Activated CD8-positive, alpha-beta memory T cell treated with anti-CD3 and anti-CD28 coated beads, Interleukin-2, amount 10 ng/mL, durations not matched to agents 7 days and 5 days (primary cell): ENCODE measurements around the gene AMELY. TPM values are rescaled to one million over a fixed set of nuclear protein-coding genes. Genes with fewer than 3 reads are reported as not detected.

Experiments
- ATAC-seq: fragments of 150-1000 bp; cut with Tn5 transposase; one replicate; pipeline ENCODE4 v1.10.0; 2021; ENCODE audit warnings: moderate library complexity
- CTCF ChIA-PET: fragments of 350-600 bp; sonication (Branson Sonifier 250); formaldehyde crosslinking; loops from one replicate; lab custom pipeline; 2021; ENCODE audit warnings: antibody characterized with exemption; lab: Charles Lee
- DNase-seq: peaks from one replicate; pipeline ENCODE4 v3.0.0-alpha.2; 2020
- H3K27ac Mint-ChIP-seq: one replicate; pipeline ENCODE4 v1.8.0; 2021; ENCODE audit warnings: mild to moderate bottlenecking, mixed read lengths
- H3K27me3 Mint-ChIP-seq: one replicate; pipeline ENCODE4 v1.8.0; 2021; ENCODE audit warnings: mixed read lengths
- H3K36me3 Mint-ChIP-seq: one replicate; pipeline ENCODE4 v1.8.0; 2021; ENCODE audit warnings: mild to moderate bottlenecking, mixed read lengths
- H3K4me1 Mint-ChIP-seq: one replicate; pipeline ENCODE4 v1.8.0; 2021; ENCODE audit warnings: mixed read lengths
- H3K4me3 Mint-ChIP-seq: one replicate; pipeline ENCODE4 v1.8.0; 2021; ENCODE audit warnings: mild to moderate bottlenecking, moderate library complexity, mixed read lengths
- H3K9me3 Mint-ChIP-seq: one replicate; pipeline ENCODE4 v1.8.0; 2022; ENCODE audit warnings: low read depth, mixed read lengths
- total RNA-seq, 2 experiments: library from RNA; stranded (reverse); gene quantifications; one replicate each; pipeline ENCODE4 v1.2.3, GENCODE V29; 2021

Gene AMELY, protein sequence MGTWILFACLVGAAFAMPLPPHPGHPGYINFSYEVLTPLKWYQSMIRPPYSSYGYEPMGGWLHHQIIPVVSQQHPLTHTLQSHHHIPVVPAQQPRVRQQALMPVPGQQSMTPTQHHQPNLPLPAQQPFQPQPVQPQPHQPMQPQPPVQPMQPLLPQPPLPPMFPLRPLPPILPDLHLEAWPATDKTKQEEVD
- not detected for total RNA-seq

DNA sequence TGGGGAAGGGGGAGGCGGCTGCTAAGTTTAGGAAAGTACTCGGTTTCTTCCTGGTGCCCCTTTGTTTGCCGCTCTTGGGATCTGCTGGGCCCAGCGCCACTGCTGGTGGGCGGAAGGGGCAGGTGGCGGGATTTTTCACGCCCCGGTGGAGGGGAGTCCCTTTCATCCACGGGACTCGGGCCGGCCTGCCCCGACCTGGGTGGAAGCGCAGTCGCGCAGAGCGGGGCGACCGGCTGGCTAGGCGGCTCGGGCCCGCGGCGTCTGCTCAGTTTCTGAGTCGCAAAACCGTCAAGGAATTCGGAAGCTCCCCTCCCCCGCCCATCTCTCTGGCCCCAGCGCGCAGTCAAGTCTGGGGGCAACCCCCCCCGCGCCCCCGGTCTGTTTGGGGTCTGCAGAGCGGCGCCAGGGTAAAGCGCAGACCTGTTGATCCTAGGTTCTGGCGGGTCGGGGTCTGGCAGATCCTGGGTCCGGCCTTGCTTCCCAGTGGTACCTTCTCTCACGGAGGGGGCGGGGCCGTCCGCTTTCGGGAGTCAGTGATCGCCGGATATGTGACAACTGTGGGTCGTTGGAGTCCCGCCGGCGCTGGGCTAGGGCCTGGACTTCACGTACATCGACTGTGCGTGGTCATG is at the start of gene AMELY:
Gene AMELY, minus strand, starts transcription at position 500 of the 629 bp plus-strand sequence. CDS start 39,144 bp downstream, outside the sequence.
- CTCF ChIA-PET, result no interaction called here
- Mint-ChIP-seq H3K27me3 (peaks cover 45% of the 10 kb centered on the region), H3K27ac (no peak within 1 kb of the TSS), H3K4me1 (peaks cover 3% of the 10 kb centered on the region), H3K36me3 (no peaks in the 10 kb centered on the region), H3K9me3 (no peaks in the 10 kb centered on the region), H3K4me3 (no peak within 1 kb of the TSS)
- ATAC-seq, result no peak
- no peak for DNase-seq

DNA sequence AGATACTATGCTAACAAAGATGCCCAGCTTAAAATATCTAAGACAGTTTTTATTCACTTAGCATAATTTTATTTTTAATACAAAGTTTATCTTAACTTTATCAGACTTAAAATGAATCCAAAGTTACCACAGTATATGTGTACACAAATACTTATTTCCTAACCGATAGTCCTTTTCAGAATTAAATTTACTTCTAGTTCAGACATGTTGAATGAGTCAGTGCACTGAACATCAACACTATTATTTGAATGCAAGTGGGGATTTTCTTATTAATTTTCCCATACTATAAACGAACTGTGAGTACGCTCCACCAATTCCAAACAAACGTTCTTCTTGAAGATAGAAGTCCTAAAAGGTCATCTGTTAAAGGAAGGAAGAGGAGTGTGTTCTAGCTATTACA is 38.4 kb upstream of the AMELY start:
- Mint-ChIP-seq H3K27ac (no peak overlapping the region), H3K27me3 (no peaks in the 10 kb centered on the region), H3K4me1 (no peaks in the 10 kb centered on the region), H3K36me3 (no peaks in the 10 kb centered on the region), H3K4me3 (no peak overlapping the region), H3K9me3 (no peaks in the 10 kb centered on the region)
- CTCF ChIA-PET, result no interaction called here
- DNase-seq, result no peak
- no peak for ATAC-seq

DNA sequence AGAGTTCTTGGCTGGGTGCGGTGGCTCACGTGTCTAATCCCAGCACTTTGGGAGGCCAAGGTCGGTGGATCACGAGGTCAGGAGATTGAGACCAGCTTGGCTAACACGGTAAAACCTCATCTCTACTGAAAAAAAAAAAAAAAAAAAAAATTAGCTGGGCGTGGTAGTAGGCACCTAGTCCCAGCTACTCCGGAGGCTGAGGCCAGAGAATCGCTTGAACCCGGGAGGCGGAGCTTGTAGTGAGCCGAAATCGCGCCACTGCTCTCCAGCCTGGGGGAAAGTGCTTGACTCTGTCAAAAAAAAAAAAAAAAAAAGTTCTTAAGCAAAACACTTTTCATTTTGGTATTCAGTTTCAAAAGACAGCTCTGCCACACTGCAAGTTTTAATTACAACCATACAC is 36.8 kb upstream of the AMELY start:
- Mint-ChIP-seq H3K4me3 (no peak overlapping the region), H3K4me1 (no peaks in the 10 kb centered on the region), H3K9me3 (no peaks in the 10 kb centered on the region), H3K27me3 (no peaks in the 10 kb centered on the region), H3K27ac (no peak overlapping the region), H3K36me3 (no peaks in the 10 kb centered on the region)
- CTCF ChIA-PET, result no interaction called here
- ATAC-seq (no peak), DNase-seq (no peak)

DNA sequence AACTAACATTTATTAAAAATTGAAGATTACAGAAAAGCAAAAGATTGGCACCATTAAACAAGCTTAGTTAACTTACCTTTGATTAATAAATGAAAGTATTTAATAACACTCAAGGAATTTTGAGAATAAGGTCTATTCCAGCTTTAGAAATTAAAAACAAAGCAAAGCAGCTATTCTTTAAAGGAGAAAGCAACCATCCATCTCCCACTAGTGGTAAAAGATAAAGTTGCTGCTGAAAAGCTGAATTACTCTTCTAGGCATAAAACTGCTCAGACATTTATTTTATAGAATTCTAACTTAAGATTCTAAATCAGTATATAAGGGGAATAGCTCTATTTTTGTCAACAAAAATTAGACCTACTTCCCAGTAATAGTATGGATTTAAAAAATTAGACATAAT is 36.1 kb upstream of the AMELY start:
- H3K4me3 Mint-ChIP-seq, result no peak overlapping the region
- CTCF ChIA-PET, result no interaction called here
- H3K9me3 Mint-ChIP-seq, result no peaks in the 10 kb centered on the region
- H3K27ac Mint-ChIP-seq, result no peak overlapping the region
- no peaks in the 10 kb centered on the region for H3K4me1 Mint-ChIP-seq
- DNase-seq, result no peak
- ATAC-seq, result no peak
- H3K36me3 Mint-ChIP-seq, result no peaks in the 10 kb centered on the region
- no peaks in the 10 kb centered on the region for H3K27me3 Mint-ChIP-seq

DNA sequence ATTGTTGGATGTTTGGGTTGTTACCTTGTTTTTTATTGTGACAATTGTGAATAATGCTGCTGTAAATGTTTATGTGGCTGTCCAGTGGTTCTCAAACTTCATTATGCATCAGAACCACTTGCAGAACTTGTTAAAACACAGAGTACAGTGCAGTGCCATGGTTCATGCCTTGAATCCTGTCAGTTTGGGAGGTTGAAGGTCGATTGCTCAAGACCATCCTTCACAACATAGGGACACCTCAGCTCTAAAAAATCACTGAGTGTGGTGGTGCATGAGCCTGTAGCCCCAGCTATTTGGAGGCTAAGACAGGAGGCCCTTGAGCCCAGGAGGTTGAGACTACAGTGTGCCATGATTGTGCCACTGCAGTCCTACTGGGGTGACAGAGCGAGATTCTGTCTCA is 23.9 kb upstream of the AMELY start:
- H3K4me3 Mint-ChIP-seq, result no peak overlapping the region
- no peaks in the 10 kb centered on the region for H3K27me3 Mint-ChIP-seq
- ATAC-seq (no peak), DNase-seq (no peak)
- no peaks in the 10 kb centered on the region for H3K36me3 Mint-ChIP-seq
- no peaks in the 10 kb centered on the region for H3K4me1 Mint-ChIP-seq
- no peaks in the 10 kb centered on the region for H3K9me3 Mint-ChIP-seq
- CTCF ChIA-PET, result no interaction called here
- no peak overlapping the region for H3K27ac Mint-ChIP-seq

DNA sequence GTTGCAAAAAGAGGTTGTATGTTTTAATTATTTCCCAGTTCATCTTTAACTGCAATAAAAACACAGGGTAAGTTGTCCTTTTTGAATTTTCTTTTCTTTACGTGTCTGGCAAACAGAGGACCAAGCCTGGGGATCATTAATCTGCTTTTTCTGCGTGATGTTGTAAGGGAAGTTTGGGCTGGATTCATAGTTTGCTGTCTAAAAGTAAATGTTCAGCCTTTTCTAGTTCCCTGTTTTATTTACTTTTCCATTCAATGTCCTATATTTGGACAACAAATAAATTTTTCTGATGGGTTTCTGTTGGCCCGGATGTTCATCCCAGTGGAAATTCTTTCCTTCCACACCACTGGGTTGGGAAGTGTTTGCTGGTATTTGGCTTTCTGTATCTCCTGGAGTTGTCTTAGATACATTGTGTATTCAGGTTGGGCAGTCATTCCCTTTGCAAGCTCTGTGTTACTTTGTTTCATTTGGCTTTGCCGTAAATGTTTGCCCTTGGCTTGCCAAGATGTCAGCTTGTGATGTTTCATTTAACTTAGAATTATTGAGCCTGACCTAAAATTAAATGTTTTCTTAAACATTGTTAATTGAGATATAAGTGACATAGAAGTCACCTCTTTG is 20.3 kb upstream of the AMELY start:
- Mint-ChIP-seq H3K4me1 (no peaks in the 10 kb centered on the region), H3K9me3 (no peaks in the 10 kb centered on the region), H3K27me3 (no peaks in the 10 kb centered on the region), H3K36me3 (no peaks in the 10 kb centered on the region), H3K4me3 (no peak overlapping the region), H3K27ac (no peak overlapping the region)
- CTCF ChIA-PET, result no interaction called here
- ATAC-seq, result no peak
- DNase-seq, result no peak

DNA sequence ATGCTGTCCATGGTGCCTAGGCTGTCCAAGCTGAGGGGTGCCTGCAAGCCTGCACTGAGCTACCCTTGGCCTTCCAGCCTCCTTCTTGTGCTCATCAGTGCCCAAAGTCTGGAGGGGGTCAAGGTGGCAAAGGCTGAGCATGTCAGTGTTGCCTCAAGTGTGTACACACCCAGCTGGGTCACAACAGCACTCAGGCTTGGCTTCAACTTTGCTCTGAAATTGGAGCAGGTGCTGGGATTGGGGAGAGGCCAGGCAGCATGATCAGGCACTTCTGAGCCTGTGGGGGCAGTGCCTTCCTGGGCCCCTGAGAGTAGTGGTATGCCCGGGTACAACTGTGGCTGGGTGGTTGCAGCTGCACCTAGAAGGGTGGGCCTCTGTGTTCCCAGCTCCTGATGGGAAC is 17.7 kb upstream of the AMELY start:
- Mint-ChIP-seq H3K4me1 (no peaks in the 10 kb centered on the region), H3K27me3 (no peaks in the 10 kb centered on the region)

DNA sequence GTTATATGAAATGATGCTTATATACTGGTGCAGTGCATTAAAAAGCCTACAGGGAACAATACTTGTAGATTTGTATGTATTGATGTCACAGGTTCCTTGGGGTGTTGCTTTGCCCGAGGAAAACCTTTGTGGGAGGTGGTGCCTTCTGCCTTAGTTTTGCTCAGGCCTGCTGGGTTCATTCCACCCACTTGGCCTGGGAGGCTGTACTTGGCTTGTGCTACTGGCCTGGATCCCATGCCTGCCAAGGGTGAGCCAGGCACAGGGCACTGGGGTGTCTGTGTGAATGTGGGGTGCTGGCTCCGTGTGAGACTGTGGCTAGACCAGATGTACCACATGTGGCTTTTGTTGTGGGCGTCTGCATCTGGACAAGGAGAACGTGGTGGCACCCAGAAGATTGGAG is 16.7 kb upstream of the AMELY start:
- Mint-ChIP-seq H3K4me3 (no peak overlapping the region), H3K27me3 (no peaks in the 10 kb centered on the region), H3K4me1 (no peaks in the 10 kb centered on the region), H3K27ac (no peak overlapping the region), H3K36me3 (no peaks in the 10 kb centered on the region), H3K9me3 (no peaks in the 10 kb centered on the region)
- CTCF ChIA-PET, result no interaction called here
- no peak for ATAC-seq
- DNase-seq, result no peak

More for the DNA sequence above, 17.7 kb upstream of the AMELY start:
- ATAC-seq (no peak), DNase-seq (no peak)
- no peak overlapping the region for H3K4me3 Mint-ChIP-seq
- no peak overlapping the region for H3K27ac Mint-ChIP-seq
- no peaks in the 10 kb centered on the region for H3K36me3 Mint-ChIP-seq
- no peaks in the 10 kb centered on the region for H3K9me3 Mint-ChIP-seq
- CTCF ChIA-PET, result no interaction called here

DNA sequence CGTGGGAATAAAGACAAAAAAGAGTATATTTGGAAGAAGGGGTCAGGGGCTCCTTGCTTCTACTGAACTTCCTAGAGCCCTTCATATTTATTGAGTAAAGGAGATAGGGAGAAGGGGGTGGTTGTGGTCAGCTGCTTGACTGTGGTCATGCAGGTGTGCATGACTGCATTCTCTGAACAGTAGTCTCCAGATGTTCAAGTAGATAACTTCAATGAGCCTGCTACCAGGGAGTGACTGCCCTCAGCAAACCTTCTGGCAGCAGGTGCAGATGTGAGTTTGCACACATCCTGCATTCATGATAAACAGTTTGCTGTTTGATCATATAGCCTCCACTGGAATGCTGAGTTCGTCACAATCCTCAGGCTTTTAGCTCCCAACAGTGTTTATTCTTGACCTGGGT is 9.5 kb upstream of the AMELY start:
- CTCF ChIA-PET, result no interaction called here
- Mint-ChIP-seq H3K4me3 (no peak overlapping the region), H3K27me3 (no peaks in the 10 kb centered on the region), H3K27ac (no peak overlapping the region), H3K9me3 (no peaks in the 10 kb centered on the region), H3K4me1 (no peaks in the 10 kb centered on the region), H3K36me3 (no peaks in the 10 kb centered on the region)
- no peak for ATAC-seq
- DNase-seq, result no peak

DNA sequence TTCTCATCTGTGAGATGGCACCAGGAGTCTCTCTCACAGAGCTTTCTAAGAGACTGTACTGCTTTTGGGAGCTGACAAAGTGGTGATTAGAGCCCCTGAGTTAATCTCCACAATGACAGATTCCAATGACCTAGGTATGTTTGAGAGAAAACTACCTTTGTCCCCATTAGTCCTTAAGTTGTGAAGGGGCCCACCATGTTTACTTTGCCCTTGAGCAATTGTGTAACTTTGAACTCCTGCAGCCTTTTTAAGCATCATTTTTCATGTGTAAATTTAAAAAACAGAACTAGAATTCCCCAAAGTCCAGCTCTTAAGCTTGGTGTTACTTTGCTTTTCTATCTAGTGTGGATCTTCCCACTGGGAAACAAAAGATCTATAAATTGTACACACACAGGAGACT is 1.8 kb upstream of the AMELY start:
- H3K4me1 Mint-ChIP-seq, result peaks cover 3% of the 10 kb centered on the region
- no peak overlapping the region for H3K27ac Mint-ChIP-seq
- CTCF ChIA-PET, result no interaction called here
- no peak for DNase-seq
- no peaks in the 10 kb centered on the region for H3K36me3 Mint-ChIP-seq
- H3K9me3 Mint-ChIP-seq, result no peaks in the 10 kb centered on the region
- H3K4me3 Mint-ChIP-seq, result no peak overlapping the region
- no peak for ATAC-seq
- peaks cover 45% of the 10 kb centered on the region for H3K27me3 Mint-ChIP-seq

DNA sequence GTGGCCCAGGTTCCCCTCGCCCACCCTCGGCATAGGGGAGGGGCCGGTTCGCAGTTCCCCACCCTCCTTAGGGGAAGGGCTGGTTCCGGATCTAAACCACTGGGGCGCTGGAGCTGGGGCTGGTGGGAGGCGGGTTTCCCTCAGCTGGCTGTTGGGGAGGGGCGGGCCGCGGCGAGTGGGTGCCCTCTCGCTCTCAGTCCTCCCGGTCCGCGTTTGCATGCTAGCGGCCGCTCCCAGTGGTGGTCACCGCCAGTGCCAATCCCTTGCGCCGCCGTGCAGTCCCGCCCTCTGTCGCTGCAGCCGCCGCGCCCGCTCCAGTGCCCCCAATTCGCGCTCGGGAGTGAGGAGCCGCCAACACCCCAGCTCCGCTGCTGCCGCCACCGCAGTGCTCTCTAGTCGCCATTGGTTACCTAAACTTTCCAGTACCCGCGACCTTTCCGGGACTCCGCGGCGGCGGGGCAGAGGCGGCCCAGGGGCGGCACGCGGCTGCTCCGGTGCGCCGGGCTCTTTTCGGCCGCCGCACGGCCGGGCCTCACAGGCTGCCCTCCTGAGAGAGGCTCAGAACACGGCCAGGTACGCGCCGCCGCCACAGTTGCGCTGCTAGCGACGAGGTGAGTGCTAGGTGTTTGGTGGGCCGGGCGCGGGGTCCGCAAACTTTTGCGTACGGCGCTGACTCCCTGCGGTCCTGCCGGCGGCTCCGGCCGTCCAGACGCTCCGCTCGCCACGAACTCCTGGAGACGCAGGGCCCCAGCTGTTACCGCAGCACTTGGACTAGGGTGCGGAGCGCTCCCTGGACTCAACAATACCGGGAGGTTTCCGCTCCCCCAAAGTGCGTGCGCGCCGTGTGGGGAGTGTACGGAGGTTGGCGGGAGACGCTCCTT is 940 bp downstream of the AMELY start, which contains the start of gene TBL1Y:
Gene TBL1Y, plus strand, starts transcription at position 326 of the 881 bp plus-strand sequence. CDS start 114,388 bp downstream, outside the sequence.
- ATAC-seq, result no peak
- Mint-ChIP-seq H3K36me3 (no peaks in the 10 kb centered on the region), H3K27me3 (peaks cover 45% of the 10 kb centered on the region), H3K27ac (no peak within 1 kb of the TSS), H3K4me1 (peaks cover 3% of the 10 kb centered on the region), H3K9me3 (no peaks in the 10 kb centered on the region), H3K4me3 (no peak within 1 kb of the TSS)
- DNase-seq, result no peak
- CTCF ChIA-PET, result no interaction called here

DNA sequence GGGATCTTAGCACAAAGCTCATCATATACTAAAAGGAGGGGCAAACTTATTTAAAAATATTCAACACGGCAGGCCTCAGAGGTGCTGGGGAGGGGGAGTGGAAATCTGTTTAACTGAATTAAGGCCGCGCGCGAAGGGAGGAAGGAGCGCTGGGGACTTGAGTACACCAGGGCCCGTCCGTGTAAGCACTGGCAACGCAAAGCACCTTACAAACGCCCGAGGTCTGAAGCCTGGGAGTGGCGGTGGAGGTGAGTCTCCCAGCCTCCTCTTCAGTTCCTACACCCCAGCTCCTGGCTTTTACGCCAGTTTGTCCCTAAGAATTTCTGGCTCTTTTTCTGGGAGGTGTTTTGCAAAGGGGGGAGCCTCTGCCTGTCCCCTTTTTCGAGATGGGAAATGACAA is 1.7 kb downstream of the AMELY start:
- CTCF ChIA-PET, result no interaction called here
- Mint-ChIP-seq H3K4me3 (no peak overlapping the region), H3K27me3 (peaks cover 45% of the 10 kb centered on the region), H3K9me3 (no peaks in the 10 kb centered on the region), H3K4me1 (peaks cover 3% of the 10 kb centered on the region), H3K36me3 (no peaks in the 10 kb centered on the region), H3K27ac (no peak overlapping the region)
- no peak for ATAC-seq
- no peak for DNase-seq

DNA sequence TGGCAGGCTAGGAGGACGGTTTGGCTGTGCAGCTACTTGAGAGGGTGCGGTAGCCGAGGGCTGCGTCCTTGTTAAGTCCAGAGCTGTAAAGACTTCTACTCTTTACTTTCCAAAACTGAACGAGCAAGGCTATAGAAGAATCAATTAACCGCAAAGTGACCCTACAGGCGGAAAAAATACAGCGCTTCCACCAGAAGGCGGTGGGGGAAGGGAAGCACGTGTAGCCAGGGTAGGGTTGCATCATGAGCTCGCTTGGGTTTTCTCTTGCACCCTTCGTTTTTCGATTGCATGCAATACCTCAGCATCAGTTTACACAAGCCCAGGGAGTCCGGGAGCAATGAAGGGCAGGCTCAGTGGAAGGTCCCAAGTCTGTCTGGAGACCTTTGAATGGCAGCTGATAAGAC is 2.4 kb downstream of the AMELY start:
- DNase-seq (no peak), ATAC-seq (no peak)
- no peaks in the 10 kb centered on the region for H3K9me3 Mint-ChIP-seq
- peaks cover 3% of the 10 kb centered on the region for H3K4me1 Mint-ChIP-seq
- CTCF ChIA-PET, result no interaction called here
- no peak overlapping the region for H3K4me3 Mint-ChIP-seq
- H3K36me3 Mint-ChIP-seq, result no peaks in the 10 kb centered on the region
- H3K27ac Mint-ChIP-seq, result no peak overlapping the region
- peaks cover 45% of the 10 kb centered on the region for H3K27me3 Mint-ChIP-seq
